NK-92 (cell line): Measurements from ENCODE around the gene NKX2-3.

Experiments
- DNase-seq: peaks from one replicate; lab custom pipeline; 2025; ENCODE audit not compliant: unreplicated experiment; lab: John Stamatoyannopoulos, UW

The NKX2-3 gene

DNA sequence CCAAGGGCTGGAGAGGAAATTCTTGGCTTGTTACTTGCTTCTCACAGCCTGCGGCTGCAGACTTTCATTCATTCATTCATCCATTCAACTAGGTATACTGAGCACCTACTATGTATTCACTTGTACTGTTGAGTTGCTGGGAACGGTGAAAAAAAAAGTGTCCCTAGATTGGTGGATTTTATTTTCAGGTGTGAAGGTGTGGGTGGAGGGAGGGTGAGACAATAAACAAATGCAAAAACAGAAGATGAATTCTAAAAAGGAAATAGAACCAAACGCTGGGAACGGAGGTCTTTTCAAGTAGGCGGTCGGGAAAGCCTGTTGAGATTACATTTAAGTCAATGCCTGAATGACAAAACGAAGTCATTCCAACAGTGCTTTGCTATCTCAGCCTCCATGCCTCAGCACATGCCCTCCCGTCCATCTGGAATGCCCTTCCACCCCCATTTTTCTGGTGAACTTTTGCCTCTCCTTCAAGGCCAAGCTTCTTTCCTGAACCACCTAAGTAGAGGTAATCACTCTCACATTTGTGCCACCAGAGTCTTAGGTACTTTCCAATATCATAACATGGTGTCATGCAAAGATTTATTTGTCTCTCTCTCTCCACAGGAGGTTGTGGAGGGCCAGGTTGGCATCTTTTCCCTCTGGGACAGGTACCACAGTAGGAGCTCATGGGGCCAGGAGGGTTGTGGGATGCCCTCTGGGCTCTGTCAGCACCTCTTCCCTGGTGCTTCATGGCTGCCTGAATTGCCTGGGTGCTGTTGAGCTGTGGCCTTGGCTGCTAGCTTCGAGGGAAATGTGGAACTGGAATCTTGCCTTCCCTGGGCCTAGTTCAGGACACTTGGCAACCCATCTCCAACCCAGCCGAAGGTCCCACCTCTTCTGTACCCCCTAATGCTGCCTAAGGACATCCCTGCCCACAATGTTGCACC lies 5.5 kb downstream of the NKX2-3 start:
- DNase-seq, result no peak

GRCh38 chr10:99539120-99539519 lies 6.4 kb downstream of the NKX2-3 start:
- no peak for DNase-seq

- no peak for DNase-seq
Observed at GRCh38 chr10:99539820-99540219, 7.1 kb downstream of the NKX2-3 start.

DNA sequence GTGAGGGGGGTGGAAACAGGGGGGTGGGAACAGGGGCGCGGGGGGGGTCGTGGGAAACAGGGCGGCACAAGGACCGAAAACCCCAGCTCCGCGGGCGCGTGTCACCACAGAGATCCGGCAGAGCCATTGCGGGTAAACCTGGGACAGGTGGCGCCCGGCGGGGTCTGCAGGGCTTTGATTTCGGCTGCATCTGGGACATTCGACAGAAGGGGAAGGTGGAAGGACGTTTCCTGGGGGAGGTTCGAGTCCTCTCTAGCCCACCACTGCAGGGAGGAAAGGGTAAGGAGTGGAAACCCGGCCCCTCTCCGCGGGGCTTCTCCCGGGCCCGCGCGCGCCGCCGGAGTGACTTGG lies 7.5 kb downstream of the NKX2-3 start:
- no peak for DNase-seq

DNA sequence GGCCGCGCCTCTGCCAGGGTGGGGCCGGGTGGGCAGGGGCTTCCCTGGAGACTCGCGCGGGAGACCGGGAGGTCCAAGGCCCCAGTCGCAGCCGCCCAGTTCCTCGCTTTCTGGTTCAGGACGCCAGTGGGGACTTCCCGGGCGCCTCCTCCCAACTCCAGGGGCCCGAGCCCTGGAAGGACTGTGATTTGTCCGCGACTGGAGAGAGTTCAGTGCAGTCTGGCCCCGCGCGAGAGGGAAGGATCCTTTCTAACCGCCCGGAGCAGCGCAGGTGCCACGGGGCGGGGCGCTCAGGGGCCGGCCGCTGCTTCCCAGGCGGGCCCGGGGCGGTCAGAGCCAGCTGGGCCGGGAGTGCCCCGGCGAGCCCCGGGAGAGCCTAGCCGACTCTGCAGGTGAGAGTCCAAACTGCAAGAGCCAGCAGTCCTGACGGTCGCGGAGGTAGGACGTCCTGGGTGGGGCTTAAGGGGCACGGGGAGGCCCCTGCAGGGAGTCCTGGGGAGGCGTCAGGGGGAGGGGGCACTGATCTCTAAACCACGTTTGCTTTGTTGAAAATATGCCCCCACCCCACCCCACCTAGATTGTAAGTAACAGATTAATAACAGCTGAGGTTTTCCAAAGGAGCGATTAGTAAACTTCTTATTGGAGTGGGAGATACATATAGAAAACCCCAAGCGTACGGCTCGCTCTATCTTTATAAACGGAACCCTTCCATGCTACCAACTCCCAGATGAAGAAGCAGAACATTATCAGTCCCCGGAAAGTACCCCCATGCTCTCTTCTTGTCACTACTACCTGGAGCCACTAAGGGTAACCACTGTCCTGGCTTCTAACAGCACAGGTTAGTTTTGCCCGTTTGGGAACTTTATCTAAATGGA lies 8.2 kb downstream of the NKX2-3 start:
- DNase-seq, result no peak

GRCh38 chr10:99544322-99544721 lies 11.6 kb downstream of the NKX2-3 start:
- DNase-seq, result no peak

- DNase-seq, result no peak
Observed at GRCh38 chr10:99548041-99548530, 15.3 kb downstream of the NKX2-3 start.

DNA sequence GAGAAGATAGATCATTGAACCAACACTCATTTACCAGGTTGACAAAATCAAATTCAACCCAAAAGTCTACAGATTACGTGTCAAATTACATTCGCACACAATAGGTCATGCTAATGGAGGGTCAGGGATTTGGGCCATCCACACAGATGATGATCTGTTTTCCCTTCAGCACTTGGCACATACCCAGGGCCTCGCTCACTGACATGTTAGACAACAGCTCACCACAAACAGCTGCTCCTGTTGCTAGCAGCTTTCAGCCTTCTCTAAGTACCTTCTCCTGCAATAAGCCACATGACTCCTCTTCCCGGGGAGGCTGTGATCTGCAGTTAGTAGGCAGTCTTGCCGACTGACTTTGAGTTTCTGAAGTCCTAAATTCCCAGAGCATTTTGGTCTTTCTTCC lies 18.4 kb downstream of the NKX2-3 start:
- no peak for DNase-seq

DNA sequence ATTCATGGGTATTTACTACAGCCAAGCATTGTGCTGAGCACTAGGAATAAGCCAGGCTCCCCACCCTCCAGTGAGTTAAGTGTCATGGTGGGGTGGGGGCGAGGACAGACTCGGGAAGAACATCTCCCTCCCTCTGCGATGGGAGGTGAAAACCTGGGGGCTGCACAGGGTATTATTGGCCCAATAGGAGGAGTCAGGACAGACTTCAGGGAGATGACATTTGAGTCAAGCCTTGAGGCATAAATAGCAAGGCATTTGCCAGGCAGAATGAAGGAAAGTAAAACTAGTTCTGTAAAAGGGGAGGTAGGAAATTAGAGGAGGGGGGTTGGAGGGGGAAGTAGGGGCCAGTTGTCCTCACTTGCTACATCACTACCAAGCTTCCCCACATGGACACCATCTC lies 18.9 kb downstream of the NKX2-3 start:
- no peak for DNase-seq

DNA sequence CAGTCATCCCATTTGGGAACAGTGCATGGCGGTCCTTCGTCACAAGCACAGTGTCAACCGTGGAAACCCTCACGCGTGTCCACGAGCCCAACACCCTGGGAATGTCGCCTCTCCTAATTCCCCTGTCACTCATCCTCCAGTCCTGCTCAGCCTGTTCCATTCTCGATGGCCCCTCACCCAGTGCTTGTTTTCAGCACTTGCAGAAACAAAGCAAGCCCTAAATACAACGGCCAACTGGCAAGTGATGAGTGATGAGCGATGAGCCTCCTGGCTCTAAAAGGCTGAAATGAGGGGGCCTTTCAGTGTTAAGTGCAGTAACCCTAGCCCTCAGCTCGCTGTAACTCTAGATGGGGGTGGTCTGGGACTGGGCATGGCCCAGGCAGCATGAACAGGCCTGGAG lies 22.6 kb downstream of the NKX2-3 start:
- no peak for DNase-seq

DNA sequence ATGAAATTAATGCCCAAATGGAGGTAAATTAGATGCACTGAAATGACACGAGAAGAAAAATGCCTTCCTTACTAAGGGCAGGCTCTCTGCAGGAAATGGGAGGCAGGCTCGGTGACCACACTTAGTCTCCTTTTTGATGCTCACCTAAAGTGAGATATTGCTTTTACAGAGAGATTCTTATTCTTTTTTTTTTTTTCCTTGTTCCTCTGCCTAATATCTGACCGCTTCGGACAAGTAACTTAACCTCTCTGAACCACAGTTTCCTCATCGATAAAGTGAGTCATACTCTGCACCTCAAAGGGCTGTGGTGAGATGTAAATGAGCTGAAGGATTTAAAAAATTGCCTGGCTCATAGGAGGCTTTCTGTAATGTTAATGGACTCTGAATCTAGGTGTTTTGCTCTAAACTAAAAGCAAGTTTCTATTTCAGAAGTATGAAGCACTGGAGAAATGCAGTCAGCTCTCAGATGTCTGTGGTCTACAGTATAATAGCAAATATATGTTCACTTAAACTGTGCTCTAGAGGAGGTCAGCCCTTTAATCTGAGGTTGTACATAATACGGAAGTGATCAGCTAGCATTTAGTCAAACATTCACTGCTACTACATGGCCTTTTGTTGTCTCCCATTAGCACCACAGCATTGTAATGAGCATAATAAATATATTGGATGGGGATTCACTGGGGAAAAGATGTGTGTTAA lies 23.2 kb downstream of the NKX2-3 start:
- no peak for DNase-seq

- DNase-seq, result no peak
Observed at GRCh38 chr10:99557044-99557443, 24.3 kb downstream of the NKX2-3 start.

- DNase-seq, result no peak
Observed at GRCh38 chr10:99558708-99559107, 26.0 kb downstream of the NKX2-3 start.

DNA sequence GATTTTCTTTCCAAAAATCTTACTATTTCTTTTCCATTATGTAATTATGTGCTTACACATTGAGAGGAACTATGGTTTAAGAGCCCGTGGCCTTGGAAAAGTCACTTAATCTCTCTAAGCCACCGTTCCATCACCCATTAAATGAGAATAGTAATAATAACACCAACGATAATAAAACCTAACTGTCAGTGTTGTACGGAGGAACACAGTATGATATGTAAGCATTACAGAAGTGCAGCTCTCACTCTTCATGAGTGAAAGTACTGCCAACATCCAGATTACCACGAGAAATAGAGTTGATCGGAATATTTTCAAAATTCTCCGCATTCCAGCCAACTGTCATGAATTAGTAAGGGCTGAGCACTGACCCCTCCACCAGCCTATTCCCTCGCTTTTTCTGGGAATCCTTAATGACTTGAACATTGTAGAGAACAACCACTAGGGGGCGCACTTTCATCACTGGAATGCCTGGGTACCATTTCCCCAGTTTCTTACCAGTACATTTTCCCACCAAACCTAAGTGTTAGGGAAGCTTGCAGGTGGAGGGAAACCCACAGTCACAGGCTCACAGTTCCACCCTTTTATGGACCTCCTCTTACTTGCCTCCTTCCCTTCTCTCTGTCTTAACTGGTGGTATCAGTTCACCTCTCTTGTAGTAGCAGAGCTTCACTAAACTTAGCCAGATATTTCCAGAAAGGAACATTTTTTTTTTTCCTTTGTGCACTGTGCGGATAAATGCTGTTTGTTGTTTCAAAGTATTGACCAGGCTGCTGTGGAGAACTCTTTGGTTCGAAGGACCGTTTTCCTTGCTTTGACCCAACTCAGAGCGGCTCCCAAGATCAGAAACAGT lies 27.8 kb downstream of the NKX2-3 start:
- DNase-seq, result no peak

- no peak for DNase-seq
Observed at GRCh38 chr10:99562631-99563030, 29.9 kb downstream of the NKX2-3 start.

GRCh38 chr10:99564361-99564760 lies 31.6 kb downstream of the NKX2-3 start:
- no peak for DNase-seq

GRCh38 chr10:99565166-99565565 lies 32.4 kb downstream of the NKX2-3 start:
- DNase-seq, result no peak

GRCh38 chr10:99569253-99569939 lies 36.7 kb downstream of the NKX2-3 start:
- DNase-seq, result no peak

- no peak for DNase-seq
Observed at GRCh38 chr10:99569961-99570360, 37.2 kb downstream of the NKX2-3 start.

GRCh38 chr10:99571816-99572215 lies 39.1 kb downstream of the NKX2-3 start:
- no peak for DNase-seq
